GM18861 (cell line): ENCODE data around the gene ADAMTS14.

ENCODE experiments used
- ATAC-seq: cut with Tn5 transposase; IDR thresholded peaks from one replicate; pipeline ENCODE4 v1.9.1; 2021; ENCODE audit not compliant: unreplicated experiment

ADAMTS14 gene

GRCh38 chr10:70726909-70727495 lies 54.7 kb downstream of the ADAMTS14 start:
- no peak for ATAC-seq

- ATAC-seq: no peak
These were observed 56.0 kb downstream of the ADAMTS14 start for GRCh38 chr10:70728328-70728727.

GRCh38 chr10:70729763-70730357 lies 57.6 kb downstream of the ADAMTS14 start:
- ATAC-seq: no peak

GRCh38 chr10:70730955-70731354 lies 58.6 kb downstream of the ADAMTS14 start:
- no peak for ATAC-seq

GRCh38 chr10:70732569-70732968 lies 60.3 kb downstream of the ADAMTS14 start:
- no peak for ATAC-seq

GRCh38 chr10:70733051-70733450 lies 60.7 kb downstream of the ADAMTS14 start:
- no peak for ATAC-seq

- ATAC-seq: no peak
These were observed 62.9 kb downstream of the ADAMTS14 start for GRCh38 chr10:70735161-70735560.

- no peak for ATAC-seq
These were observed 64.2 kb downstream of the ADAMTS14 start for GRCh38 chr10:70736525-70736924.

- no peak for ATAC-seq
These were observed 64.9 kb downstream of the ADAMTS14 start for GRCh38 chr10:70737250-70737649.

- ATAC-seq: no peak
These were observed 65.9 kb downstream of the ADAMTS14 start for GRCh38 chr10:70738006-70738760.

- no peak for ATAC-seq
These were observed 66.4 kb downstream of the ADAMTS14 start for GRCh38 chr10:70738761-70739121.

GRCh38 chr10:70740406-70741288 lies 68.3 kb downstream of the ADAMTS14 start:
- ATAC-seq: no peak

GRCh38 chr10:70742537-70743429 lies 70.5 kb downstream of the ADAMTS14 start:
- no peak for ATAC-seq

GRCh38 chr10:70743430-70743788 lies 71.1 kb downstream of the ADAMTS14 start:
- no peak for ATAC-seq

- ATAC-seq: no peak
These were observed 71.6 kb downstream of the ADAMTS14 start for GRCh38 chr10:70743879-70744278.

GRCh38 chr10:70744617-70745143 lies 72.4 kb downstream of the ADAMTS14 start:
- no peak for ATAC-seq

- ATAC-seq: no peak
These were observed 73.2 kb downstream of the ADAMTS14 start for GRCh38 chr10:70745555-70745954.

GRCh38 chr10:70747192-70747965 lies 75.1 kb downstream of the ADAMTS14 start:
- ATAC-seq: no peak

GRCh38 chr10:70748305-70748704 lies 76.0 kb downstream of the ADAMTS14 start:
- ATAC-seq: no peak
